NCI-H1694 treated with DMSO at 0.1 percent for 48 hours (cell line): ENCODE measurements around the gene MED23.

ENCODE experiments used
- DNase-seq: peaks from one replicate; lab custom pipeline; 2025; lab: John Stamatoyannopoulos, UW

MED23 gene

GRCh38 chr6:131627724-131628682 is at the start of gene MED23:
TSS of gene MED23 (minus strand) at chr6:131628242. CDS start at chr6:131628049, 193 bp downstream.
- peak; percentile 79 for DNase-seq

DNA sequence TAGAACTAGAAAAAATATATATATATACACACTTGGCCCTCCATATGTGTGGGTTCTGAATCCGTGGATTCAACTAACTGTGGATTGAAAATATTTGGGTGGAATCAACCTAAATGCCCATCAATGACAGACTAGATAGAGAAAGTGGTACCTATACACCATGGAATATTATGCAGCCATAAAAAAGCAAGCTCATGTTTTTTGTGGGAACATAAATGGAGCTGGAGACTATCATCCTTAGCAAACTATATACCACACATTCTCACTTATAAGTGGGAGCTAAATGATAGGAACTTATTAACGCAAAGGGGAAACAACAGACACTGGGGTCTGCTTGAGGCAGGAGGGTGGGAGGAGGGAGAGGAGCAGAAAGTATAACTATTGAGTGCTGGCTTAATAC is 45.1 kb upstream of the MED23 start:
- no peak for DNase-seq

GRCh38 chr6:131669891-131670290 is 41.8 kb upstream of the MED23 start:
- no peak for DNase-seq

DNA sequence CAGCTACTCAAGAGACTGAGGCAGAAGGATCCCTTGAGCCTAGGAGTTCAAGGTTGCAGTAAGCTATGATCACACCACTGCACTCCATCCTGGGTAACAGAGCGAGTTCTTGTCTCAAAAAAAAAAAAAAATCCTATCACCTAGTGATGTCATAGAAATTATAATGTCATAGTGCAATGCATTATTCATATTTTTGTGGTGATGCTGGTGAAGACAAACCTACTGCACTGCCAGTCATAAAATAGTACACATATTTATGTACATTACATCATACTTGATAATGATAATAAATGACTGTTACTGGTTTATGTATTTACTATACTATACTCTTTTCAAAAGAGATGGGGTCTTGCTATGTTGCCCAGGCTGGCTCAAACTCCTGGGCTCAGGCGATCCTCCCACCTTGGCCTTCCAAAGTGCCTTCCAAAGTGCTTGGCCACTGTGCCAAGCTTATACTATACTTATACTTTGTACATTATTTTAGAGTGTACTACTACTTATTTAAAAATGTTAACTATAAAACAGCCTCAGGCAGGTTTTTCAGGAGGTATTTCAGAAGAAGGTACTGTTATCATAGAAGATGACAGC is 35.6 kb upstream of the MED23 start:
- no peak for DNase-seq

DNA sequence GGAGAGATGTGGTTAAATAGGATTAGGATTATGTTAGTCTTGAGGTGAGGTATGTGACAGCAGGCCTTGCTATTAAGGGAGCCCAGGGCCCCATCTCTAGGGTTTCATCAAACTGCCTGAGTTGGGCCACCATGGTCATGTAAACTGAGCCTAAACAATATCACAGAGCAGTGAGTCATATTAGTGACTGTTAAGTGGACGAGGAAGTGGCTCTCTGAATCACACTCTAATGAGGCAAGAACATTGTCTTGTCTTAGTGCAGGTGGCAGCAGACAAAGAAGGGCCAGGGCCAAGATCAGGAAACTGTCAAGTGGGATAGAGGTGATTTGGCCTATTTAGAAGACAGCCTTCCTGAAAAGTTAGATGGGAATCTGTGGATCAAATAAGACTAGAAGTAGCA is 32.2 kb upstream of the MED23 start:
- DNase-seq: no peak

- DNase-seq: no peak
Observed at GRCh38 chr6:131658287-131658686, 30.2 kb upstream of the MED23 start.

DNA sequence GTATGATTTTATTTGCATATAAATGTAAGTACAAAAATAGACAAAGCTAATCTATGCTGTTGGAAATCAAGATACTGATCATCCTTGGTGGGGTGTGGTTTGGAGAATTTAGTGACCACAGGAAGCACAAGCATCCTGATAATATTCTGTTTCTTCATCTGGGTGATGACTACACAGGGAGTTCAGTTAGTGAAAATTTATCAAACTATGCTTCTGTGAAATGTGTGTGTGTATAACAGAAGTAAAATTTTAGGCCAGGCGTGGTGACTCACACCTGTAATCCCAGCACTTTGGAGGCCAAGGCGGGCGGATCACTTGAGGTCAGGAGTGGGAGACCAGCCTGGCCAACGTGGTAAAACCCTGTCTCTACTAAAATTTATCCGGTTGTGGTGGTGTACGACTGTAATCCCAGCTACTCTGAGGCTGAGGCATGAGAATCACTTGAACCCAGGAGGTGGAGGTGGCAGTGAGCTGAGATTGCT is 29.6 kb upstream of the MED23 start:
- no peak for DNase-seq

DNA sequence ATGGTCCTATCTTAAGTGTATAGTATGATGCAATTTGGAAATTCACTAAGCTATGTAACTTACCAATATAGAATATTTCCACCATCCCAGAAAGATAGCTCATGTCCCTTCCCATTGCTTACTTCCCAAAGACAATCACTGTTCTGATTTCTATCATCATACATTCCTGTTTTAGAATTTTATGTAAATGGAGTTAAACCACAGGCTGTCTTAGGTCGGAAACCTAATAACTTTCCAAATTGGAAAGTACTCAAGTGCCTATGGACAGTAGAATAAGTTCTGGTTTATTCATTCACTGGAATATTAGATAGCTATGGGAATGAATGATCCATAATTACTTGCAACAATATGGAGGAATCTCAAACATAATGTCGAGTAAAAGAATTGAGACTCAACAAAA is 29.2 kb upstream of the MED23 start:
- no peak for DNase-seq

GRCh38 chr6:131656667-131657066 is 28.6 kb upstream of the MED23 start:
- DNase-seq: no peak

GRCh38 chr6:131655951-131656350 is 27.9 kb upstream of the MED23 start:
- no peak for DNase-seq

DNA sequence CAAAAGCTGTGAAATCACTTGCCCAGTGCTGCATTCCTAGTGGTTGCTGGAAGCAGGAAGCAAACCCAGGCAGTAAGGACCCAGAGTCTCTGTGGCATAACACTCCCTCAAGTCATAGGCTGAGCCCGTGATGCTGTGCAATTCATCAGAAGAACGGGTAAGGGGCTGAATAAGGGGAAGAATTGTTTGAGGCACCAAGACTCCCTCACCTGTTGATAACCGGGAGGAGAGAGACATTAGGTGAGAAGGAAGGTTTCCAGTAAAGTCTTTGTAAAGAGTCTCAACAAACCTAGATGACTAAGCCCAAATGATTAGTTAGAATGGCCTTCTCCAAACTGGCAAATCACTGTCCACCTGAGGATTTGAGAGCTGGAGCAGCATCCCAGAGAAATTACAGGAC is 27.3 kb upstream of the MED23 start:
- DNase-seq: no peak

DNA sequence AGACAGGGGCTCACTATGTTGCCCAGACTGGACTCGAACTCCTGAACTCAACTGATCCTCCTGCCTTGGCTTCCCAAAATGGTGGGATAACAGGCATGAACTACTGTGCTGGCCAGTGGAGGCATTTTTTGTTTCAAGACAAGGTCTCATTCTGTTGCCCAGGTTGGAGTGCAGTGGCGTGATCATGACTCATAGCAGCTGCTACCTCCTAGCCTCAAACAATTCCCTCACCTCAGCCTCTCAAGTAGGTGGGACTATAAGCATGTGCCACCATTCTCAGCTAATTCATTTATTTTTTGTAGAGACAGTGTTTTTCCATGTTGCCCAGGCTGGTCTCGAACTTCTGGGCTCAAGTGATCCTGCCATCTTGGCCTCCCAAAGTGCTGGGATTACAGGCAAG is 26.3 kb upstream of the MED23 start:
- no peak for DNase-seq

- DNase-seq: no peak
Observed at GRCh38 chr6:131652472-131652871, 24.4 kb upstream of the MED23 start.

GRCh38 chr6:131651782-131652181 is 23.7 kb upstream of the MED23 start:
- no peak for DNase-seq

- no peak for DNase-seq
Observed at GRCh38 chr6:131646249-131646670, 18.2 kb upstream of the MED23 start.

GRCh38 chr6:131645846-131646245 is 17.8 kb upstream of the MED23 start:
- DNase-seq: no peak

DNA sequence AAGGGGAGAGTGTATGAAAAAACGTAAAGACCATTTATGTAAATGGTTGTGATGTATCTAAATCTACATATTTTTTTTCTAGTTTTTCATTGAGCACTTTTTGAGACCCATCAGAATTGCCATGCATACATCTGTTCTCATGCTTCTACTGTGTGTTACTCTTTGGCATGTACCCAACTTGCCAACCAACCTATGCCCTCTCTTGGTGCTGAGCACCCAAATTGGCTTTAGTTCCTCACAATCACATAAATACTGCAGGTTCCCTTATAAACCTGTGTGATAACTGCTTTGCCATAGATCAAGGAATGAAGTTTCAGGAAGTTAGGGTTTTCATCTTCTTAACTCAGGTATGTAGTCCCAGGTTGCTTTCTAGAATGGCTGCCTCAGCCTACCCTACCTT is 16.9 kb upstream of the MED23 start:
- DNase-seq: no peak

DNA sequence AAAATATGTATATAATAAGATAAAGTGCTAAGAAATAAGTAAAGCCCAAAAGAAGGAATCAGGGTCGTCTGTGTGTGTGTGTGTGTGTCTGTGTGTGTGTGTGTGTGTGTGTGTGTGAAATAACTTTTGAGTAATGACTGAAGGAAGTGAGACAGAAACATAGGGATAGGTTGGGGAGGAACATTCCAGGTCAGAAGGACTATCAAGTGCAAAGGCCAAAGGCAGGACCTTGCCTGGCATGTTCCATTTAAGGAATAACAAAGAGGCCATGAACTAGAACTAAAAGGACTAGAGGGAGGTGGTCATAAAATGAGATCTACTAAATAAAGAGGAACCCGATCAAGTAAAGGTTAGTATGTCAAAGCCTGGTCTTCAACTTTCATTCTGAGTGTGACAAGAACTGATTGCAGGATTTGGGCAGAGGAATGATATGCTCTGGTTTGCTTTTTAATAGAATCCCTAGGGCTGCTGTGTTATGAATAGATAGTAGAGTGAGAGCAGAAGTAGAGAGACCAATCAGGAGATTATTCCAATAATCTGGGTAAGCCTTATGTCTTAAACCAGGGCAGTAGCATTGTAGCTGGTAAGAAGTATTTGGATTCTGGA is 15.9 kb upstream of the MED23 start:
- DNase-seq: no peak

DNA sequence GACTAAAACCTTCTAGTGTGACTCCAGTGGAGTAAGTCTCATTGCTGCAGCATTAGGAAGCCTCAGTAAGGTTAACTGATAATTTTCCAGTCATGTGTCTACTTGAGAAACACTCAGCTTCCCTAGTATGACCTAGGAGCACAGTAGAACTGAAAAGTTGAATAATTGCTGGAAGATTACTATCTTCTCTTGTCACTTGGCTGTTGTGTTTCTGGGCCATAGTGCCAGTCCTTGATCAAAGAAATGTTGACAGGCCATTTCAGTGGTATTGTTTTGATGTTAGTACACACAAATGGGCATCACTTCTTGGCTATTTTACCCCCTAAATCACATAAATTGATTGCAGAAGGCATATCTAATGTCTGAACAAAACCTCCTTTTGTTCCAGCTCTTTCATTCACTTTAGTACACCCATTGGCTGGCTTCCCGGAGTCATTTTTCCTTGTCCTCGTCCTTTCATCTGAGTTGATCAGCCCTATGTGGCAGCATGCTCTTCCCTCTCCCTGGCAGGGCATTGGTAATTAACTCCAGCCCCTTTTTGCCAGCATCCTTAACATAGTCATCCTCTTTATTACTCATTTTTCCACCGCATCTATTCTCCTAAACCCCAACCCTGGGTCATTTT is 15.1 kb upstream of the MED23 start:
- no peak for DNase-seq

DNA sequence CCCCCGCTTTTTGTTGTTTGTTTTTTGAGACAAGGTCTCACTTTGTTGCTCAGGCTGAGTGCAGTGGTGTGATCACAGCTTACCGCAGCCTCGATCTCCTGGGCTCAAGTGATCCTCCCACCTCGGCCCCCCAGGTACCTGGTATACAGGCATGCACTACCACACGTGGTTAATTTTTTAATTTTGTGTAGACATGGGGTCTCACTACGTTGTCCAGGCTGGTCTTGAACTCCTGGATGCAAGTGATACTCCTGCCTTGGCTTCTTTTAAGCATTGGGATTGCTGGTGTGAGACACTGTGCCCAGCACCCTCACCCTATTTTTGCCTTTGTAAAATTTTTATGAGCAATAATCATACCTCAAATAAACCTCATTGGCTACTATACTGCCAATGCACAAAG is 14.5 kb upstream of the MED23 start:
- DNase-seq: no peak

- DNase-seq: no peak
Observed at GRCh38 chr6:131641554-131641953, 13.5 kb upstream of the MED23 start.

GRCh38 chr6:131640576-131640975 is 12.5 kb upstream of the MED23 start:
- no peak for DNase-seq
